SU-DHL-6 (cell line): ENCODE data around the gene OCSTAMP.

ENCODE experiments used
- CTCF ChIP-seq: fragments of 200-600 bp; sonication (generic); IDR thresholded peaks from one replicate; pipeline ENCODE4 v1.5.1; 2017; ENCODE audit warnings: antibody characterized with exemption, mild to moderate bottlenecking, low read length, moderate library complexity; ENCODE audit not compliant: insufficient read depth, poor library complexity, severe bottlenecking
- EZH2phosphoT487 ChIP-seq: fragments of 200-600 bp; sonication (generic), shearing (Covaris generic); conservative IDR thresholded peaks from 2 replicates; pipeline ENCODE4 v1.6.1; 2018; ENCODE audit warnings: mild to moderate bottlenecking, antibody characterized with exemption, low read length, moderate library complexity, mixed read lengths

- no peak for TF ChIP-seq CTCF
- TF ChIP-seq EZH2phosphoT487, result no peak
Measured at GRCh38 chr20:46553926-46554325, 3.5 kb upstream of the OCSTAMP start.
